CD4-positive, alpha-beta memory T cell (primary cell): ENCODE measurements around the gene SYT17. TPM values are rescaled to one million over a fixed set of nuclear protein-coding genes. Genes with fewer than 3 reads are reported as not detected.

Experiments used
- CTCF ChIA-PET: fragments of 350-600 bp; sonication (Branson Sonifier 250); formaldehyde crosslinking; loops from one replicate; lab custom pipeline; 2021; ENCODE audit warnings: inconsistent platforms; ENCODE audit not compliant: partially characterized antibody; lab: Charles Lee
- POLR2A ChIA-PET: fragments of 350-600 bp; sonication (Branson Sonifier 250); formaldehyde crosslinking; loops from one replicate; lab custom pipeline; 2021; ENCODE audit not compliant: partially characterized antibody; lab: Charles Lee
- DNase-seq, 5 donors: peaks; one replicate each; pipeline versions ENCODE4 v3.0.0 to v3.0.0-alpha.2; 2020 to 2022; ENCODE audit warnings: mixed read lengths in 1 of 5
- H3K27ac ChIP-seq: one replicate; pipeline ENCODE4 v1.7.0; 2013; ENCODE audit warnings: low read depth, low read length
- H3K27me3 ChIP-seq: 2 replicates; pipeline ENCODE4 v1.7.0; 2013; ENCODE audit warnings: mild to moderate bottlenecking, low read length, moderate library complexity; ENCODE audit not compliant: insufficient read depth
- H3K36me3 ChIP-seq: 2 replicates; pipeline ENCODE4 v1.7.0; 2013; ENCODE audit warnings: mild to moderate bottlenecking, low read length, moderate library complexity; ENCODE audit not compliant: insufficient read depth
- H3K4me1 ChIP-seq: 2 replicates; pipeline ENCODE4 v1.7.0; 2013; ENCODE audit warnings: mild to moderate bottlenecking, low read length, moderate library complexity; ENCODE audit not compliant: insufficient read depth
- H3K4me3 ChIP-seq, 2 donors: one replicate each; pipeline ENCODE4 v1.7.0; 2013; ENCODE audit warnings: low read length in 2 of 2, mild to moderate bottlenecking in 1 of 2
- H3K9me3 ChIP-seq, 2 donors: one replicate each; pipeline ENCODE4 v1.7.0; 2013; ENCODE audit warnings: low read length in 2 of 2, control low read depth in 1 of 2; ENCODE audit not compliant: control insufficient read depth in 1 of 2
- H3K27ac Mint-ChIP-seq, 7 donors: one replicate each; pipeline ENCODE4 v1.8.0; 2020 to 2021; ENCODE audit warnings: mixed read lengths in 7 of 7, mild to moderate bottlenecking in 6 of 7, inconsistent platforms in 3 of 7, moderate library complexity in 3 of 7
- H3K27me3 Mint-ChIP-seq, 2 donors: one replicate each; pipeline ENCODE4 v1.8.0; 2020 to 2021; ENCODE audit warnings: mixed read lengths in 2 of 2
- H3K36me3 Mint-ChIP-seq, 2 donors: one replicate each; pipeline ENCODE4 v1.8.0; 2020 to 2021; ENCODE audit warnings: mixed read lengths in 2 of 2, inconsistent platforms in 1 of 2, mild to moderate bottlenecking in 1 of 2
- H3K4me1 Mint-ChIP-seq, 4 donors: one replicate each; pipeline ENCODE4 v1.8.0; 2020 to 2021; ENCODE audit warnings: mixed read lengths in 4 of 4, mild to moderate bottlenecking in 1 of 4
- H3K4me3 Mint-ChIP-seq, 8 donors: one replicate each; pipeline ENCODE4 v1.8.0; 2020 to 2021; ENCODE audit warnings: mixed read lengths in 8 of 8, mild to moderate bottlenecking in 7 of 8, moderate library complexity in 6 of 8, inconsistent platforms in 3 of 8
- H3K9me3 Mint-ChIP-seq, 8 donors: one replicate each; pipeline ENCODE4 v1.8.0; 2020 to 2021; ENCODE audit warnings: mixed read lengths in 8 of 8, mild to moderate bottlenecking in 5 of 8, inconsistent platforms in 3 of 8, moderate library complexity in 1 of 8
- intact Hi-C: fragments of 100-400 bp; cut with micrococcal nuclease; formaldehyde crosslinking; loops from one replicate; pipeline ENCODE4 v1.15.1; 2023
- polyA plus RNA-seq, 2 donors: library from polyadenylated mRNA; unstranded; fragments of 300-500 nt; fragmentation: Illumina TruSeq; gene quantifications; one replicate each; pipeline ENCODE4 v1.2.3, GENCODE V29; 2021
- total RNA-seq, 2 experiments: library from RNA; stranded (reverse); gene quantifications; one replicate each; pipeline ENCODE4 v1.2.3, GENCODE V29; 2021

Gene SYT17
- total and polyA plus RNA-seq, 4 experiments from 2014 or later, result not detected

DNA sequence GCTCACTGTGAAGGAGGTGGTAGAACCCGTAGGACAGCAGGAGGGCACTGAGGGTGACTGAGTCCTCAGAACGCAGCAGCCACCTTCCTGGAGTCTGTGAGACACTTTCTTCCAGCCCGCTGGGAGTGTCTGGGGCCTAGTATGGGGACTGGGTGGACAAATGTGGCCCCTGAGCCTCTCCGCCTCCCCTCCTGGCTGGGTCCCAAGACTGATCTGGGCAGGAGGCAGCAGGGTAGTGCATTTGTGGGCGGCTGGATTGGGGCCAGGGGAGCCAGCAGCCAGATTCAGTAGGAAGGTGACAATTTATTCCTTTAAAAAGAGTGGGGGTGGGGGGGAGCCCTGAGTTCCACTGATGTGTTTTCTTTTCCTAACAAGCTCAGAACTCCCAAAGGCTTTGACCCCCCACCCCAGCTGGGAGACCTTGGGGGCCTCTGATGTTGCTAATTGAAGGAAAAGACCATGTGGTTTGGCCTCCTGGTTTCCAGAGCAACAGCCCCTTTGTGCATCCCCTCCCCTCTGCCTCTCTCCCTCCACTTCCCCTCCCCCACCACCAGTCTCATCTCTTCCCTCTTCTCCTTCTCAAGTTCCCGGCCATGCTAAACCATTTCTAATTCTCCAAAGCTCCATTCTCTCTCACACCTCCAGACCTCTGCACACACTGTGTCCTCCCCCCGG is 121.9 kb downstream of the SYT17 start:
- intact Hi-C loops, result no loop called here
- no peaks in the 10 kb centered on the region for H3K27me3 ChIP-seq
- peaks cover 4% of the 10 kb centered on the region for H3K4me1 ChIP-seq
- peaks cover 3 to 6% (median 5%) of the 10 kb centered on the region in 4 donors for H3K4me1 Mint-ChIP-seq
- no peak overlapping the region for H3K27ac ChIP-seq
- no peaks in the 10 kb centered on the region for H3K9me3 ChIP-seq
- no peak overlapping the region for H3K4me3 Mint-ChIP-seq
- CTCF ChIA-PET, result no interaction called here
- peaks cover 4 to 5% of the 10 kb centered on the region in 2 donors for H3K27me3 Mint-ChIP-seq
- POLR2A ChIA-PET, result no interaction called here
- H3K4me3 ChIP-seq, result no peak overlapping the region
- no peak for DNase-seq
- no peaks in the 10 kb centered on the region for H3K36me3 ChIP-seq
- H3K9me3 Mint-ChIP-seq, result peaks cover 0 to 2% (median 0%) of the 10 kb centered on the region in 8 donors
- no peak overlapping the region for H3K27ac Mint-ChIP-seq
- no peaks in the 10 kb centered on the region for H3K36me3 Mint-ChIP-seq

GRCh38 chr16:19290860-19291259 is 122.8 kb downstream of the SYT17 start:
- H3K36me3 Mint-ChIP-seq, result no peaks in the 10 kb centered on the region
- Histone ChIP-seq H3K36me3 (no peaks in the 10 kb centered on the region), H3K9me3 (no peaks in the 10 kb centered on the region), H3K27me3 (no peaks in the 10 kb centered on the region), H3K27ac (no peak overlapping the region), H3K4me1 (peaks cover 4% of the 10 kb centered on the region), H3K4me3 (no peak overlapping the region)
- H3K4me3 Mint-ChIP-seq, result no peak overlapping the region
- peaks cover 4 to 5% of the 10 kb centered on the region in 2 donors for H3K27me3 Mint-ChIP-seq
- no peak overlapping the region for H3K27ac Mint-ChIP-seq
- CTCF ChIA-PET, result no interaction called here
- intact Hi-C loops, result no loop called here
- H3K9me3 Mint-ChIP-seq, result peaks cover 0 to 2% (median 0%) of the 10 kb centered on the region in 8 donors
- H3K4me1 Mint-ChIP-seq, result peaks cover 3 to 6% (median 5%) of the 10 kb centered on the region in 4 donors
- POLR2A ChIA-PET, result no interaction called here
- no peak for DNase-seq

DNA sequence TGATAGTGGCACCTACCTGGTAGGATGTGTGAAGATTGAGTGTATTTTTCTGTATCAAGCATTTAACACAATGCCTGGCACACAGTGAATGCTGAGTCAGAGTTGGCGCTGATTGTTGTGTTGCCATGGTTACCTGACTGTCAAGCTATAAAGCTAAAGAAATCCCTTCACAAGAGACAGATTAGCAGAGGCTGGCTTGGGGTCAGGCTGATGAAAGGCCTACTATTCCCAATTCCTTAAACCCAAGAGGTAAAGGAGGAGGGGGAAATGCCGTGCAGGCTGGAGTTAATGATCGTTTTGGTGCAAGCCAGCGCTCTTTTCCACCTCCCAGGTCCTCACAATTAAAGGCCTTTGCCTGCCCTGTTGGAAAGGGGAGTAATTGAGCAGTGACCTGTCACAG is 123.4 kb downstream of the SYT17 start:
- Mint-ChIP-seq H3K27me3 (peaks cover 4 to 5% of the 10 kb centered on the region in 2 donors), H3K4me3 (no peak overlapping the region), H3K36me3 (no peaks in the 10 kb centered on the region), H3K9me3 (peaks cover 0 to 2% (median 0%) of the 10 kb centered on the region in 8 donors), H3K4me1 (peaks cover 3 to 6% (median 5%) of the 10 kb centered on the region in 4 donors), H3K27ac (no peak overlapping the region)
- ChIA-PET CTCF (no interaction called here), POLR2A (no interaction called here)
- Histone ChIP-seq H3K27me3 (no peaks in the 10 kb centered on the region), H3K4me3 (no peak overlapping the region), H3K36me3 (no peaks in the 10 kb centered on the region), H3K27ac (no peak overlapping the region), H3K9me3 (no peaks in the 10 kb centered on the region), H3K4me1 (peaks cover 4% of the 10 kb centered on the region)
- intact Hi-C loops, result no loop called here
- DNase-seq, result no peak

DNA sequence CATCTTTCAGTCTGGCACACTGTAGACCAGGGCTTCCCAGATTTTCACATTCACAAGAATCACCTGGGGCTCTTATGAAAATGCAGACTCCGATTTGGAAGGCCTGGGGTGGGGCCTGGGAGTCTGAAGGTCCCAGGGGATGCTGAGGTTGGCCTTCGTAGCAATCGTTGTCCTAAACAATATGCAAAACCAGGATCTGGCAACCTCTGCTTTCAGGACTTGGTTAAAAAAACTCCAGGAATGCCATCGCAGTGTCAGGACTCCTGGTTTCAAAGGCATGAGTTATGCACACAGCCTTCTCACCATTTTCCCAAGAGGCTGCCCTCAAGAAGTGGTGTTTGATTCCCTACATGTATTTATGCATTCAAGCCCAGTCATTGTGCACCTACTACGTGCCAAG is 124.1 kb downstream of the SYT17 start:
- no peak overlapping the region for H3K4me3 Mint-ChIP-seq
- ChIA-PET POLR2A (no interaction called here), CTCF (no interaction called here)
- peaks cover 3 to 6% (median 5%) of the 10 kb centered on the region in 4 donors for H3K4me1 Mint-ChIP-seq
- H3K9me3 ChIP-seq, result no peaks in the 10 kb centered on the region
- peaks cover 4 to 5% of the 10 kb centered on the region in 2 donors for H3K27me3 Mint-ChIP-seq
- H3K27me3 ChIP-seq, result no peaks in the 10 kb centered on the region
- H3K27ac Mint-ChIP-seq, result no peak overlapping the region
- no peaks in the 10 kb centered on the region for H3K36me3 ChIP-seq
- no peak overlapping the region for H3K27ac ChIP-seq
- no peak for DNase-seq
- peaks cover 0 to 2% (median 0%) of the 10 kb centered on the region in 8 donors for H3K9me3 Mint-ChIP-seq
- H3K4me1 ChIP-seq, result peaks cover 4% of the 10 kb centered on the region
- H3K4me3 ChIP-seq, result no peak overlapping the region
- intact Hi-C loops, result no loop called here
- H3K36me3 Mint-ChIP-seq, result no peaks in the 10 kb centered on the region

- H3K4me3 Mint-ChIP-seq, result peak overlapping the region in 4 of 8 donors; percentile 19 to 50 (median 36)
- ChIA-PET CTCF (no interaction called here), POLR2A (no interaction called here)
- peaks cover 4 to 5% of the 10 kb centered on the region in 2 donors for H3K27me3 Mint-ChIP-seq
- Histone ChIP-seq H3K27me3 (no peaks in the 10 kb centered on the region), H3K4me3 (no peak overlapping the region), H3K4me1 (peaks cover 4% of the 10 kb centered on the region), H3K9me3 (no peaks in the 10 kb centered on the region), H3K27ac (no peak overlapping the region), H3K36me3 (no peaks in the 10 kb centered on the region)
- peaks cover 0 to 2% (median 0%) of the 10 kb centered on the region in 8 donors for H3K9me3 Mint-ChIP-seq
- no peak overlapping the region for H3K27ac Mint-ChIP-seq
- H3K4me1 Mint-ChIP-seq, result peaks cover 3 to 6% (median 5%) of the 10 kb centered on the region in 4 donors
- no peak for DNase-seq
- no peaks in the 10 kb centered on the region for H3K36me3 Mint-ChIP-seq
- intact Hi-C loops, result no loop called here
Observed at GRCh38 chr16:19294156-19294649, 126.2 kb downstream of the SYT17 start.

DNA sequence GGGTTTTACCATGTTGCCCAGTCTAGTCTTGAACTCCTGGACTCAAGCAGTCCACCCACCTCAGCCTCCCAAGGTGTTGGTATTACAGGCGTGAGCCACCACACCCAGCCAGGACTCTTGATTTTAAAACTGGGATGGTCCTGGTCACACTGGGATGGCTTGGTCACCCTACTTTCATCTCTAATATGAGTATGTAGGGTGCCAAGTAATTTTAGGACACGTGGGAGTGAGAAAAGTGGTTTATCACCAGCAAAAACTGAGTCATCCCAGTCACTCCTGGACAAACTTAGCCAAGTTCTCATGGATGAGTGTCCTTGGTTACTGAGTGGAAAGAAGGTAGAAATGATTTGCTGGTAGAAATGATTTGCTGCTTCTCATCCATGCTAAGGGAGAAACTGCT is 127.4 kb downstream of the SYT17 start:
- peaks cover 4 to 6% of the 10 kb centered on the region in 2 donors for H3K27me3 Mint-ChIP-seq
- Histone ChIP-seq H3K27me3 (no peaks in the 10 kb centered on the region), H3K27ac (no peak overlapping the region), H3K4me3 (no peak overlapping the region), H3K36me3 (no peaks in the 10 kb centered on the region), H3K4me1 (peaks cover 4% of the 10 kb centered on the region), H3K9me3 (no peaks in the 10 kb centered on the region)
- ChIA-PET POLR2A (no interaction called here), CTCF (no interaction called here)
- peaks cover 3 to 6% (median 5%) of the 10 kb centered on the region in 4 donors for H3K4me1 Mint-ChIP-seq
- H3K27ac Mint-ChIP-seq, result no peak overlapping the region
- peaks cover 0 to 2% (median 0%) of the 10 kb centered on the region in 8 donors for H3K9me3 Mint-ChIP-seq
- intact Hi-C loops, result no loop called here
- no peaks in the 10 kb centered on the region for H3K36me3 Mint-ChIP-seq
- DNase-seq, result no peak
- H3K4me3 Mint-ChIP-seq, result no peak overlapping the region

DNA sequence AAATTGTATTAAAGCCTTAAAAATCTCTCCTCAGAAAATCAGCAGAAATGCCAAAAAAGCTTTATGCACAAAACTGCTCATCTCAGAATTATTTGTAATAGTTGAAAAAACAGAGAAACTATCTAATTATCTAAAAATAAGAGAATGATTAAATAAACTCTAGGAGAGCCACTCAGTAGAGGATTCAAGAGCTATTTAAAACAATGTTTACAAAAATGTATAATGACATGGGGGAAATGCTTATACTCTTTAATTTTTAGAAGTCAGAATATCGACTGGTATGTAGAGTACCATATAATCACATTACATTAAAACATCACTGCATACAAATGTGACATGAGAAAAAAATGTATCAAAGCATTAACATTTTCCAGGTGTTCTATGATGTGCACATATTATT is 129.4 kb downstream of the SYT17 start:
- H3K27ac Mint-ChIP-seq, result no peak overlapping the region
- Histone ChIP-seq H3K9me3 (no peaks in the 10 kb centered on the region), H3K27me3 (no peaks in the 10 kb centered on the region), H3K27ac (no peak overlapping the region), H3K4me3 (no peak overlapping the region), H3K36me3 (no peaks in the 10 kb centered on the region), H3K4me1 (peaks cover 4% of the 10 kb centered on the region)
- ChIA-PET POLR2A (no interaction called here), CTCF (no interaction called here)
- H3K9me3 Mint-ChIP-seq, result peaks cover 0 to 3% (median 2%) of the 10 kb centered on the region in 8 donors
- H3K27me3 Mint-ChIP-seq, result peaks cover 6 to 13% of the 10 kb centered on the region in 2 donors
- H3K4me1 Mint-ChIP-seq, result peaks cover 3 to 6% (median 5%) of the 10 kb centered on the region in 4 donors
- intact Hi-C loops, result no loop called here
- H3K4me3 Mint-ChIP-seq, result no peak overlapping the region
- no peak for DNase-seq
- H3K36me3 Mint-ChIP-seq, result no peaks in the 10 kb centered on the region
